Mucosa of descending colon (tissue), 3 donors: ENCODE results near the gene CTU2. TPM values are rescaled to one million over a fixed set of nuclear protein-coding genes. Genes with fewer than 3 reads are reported as not detected.

Source experiments
- ATAC-seq: fragments of 200-7000 bp; cut with Tn5 transposase; one replicate; pipeline ENCODE4 v1.9.1; 2020; ENCODE audit warnings: mild to moderate bottlenecking, moderate library complexity
- DNase-seq, 3 donors: peaks; one replicate each; pipeline ENCODE4 v3.0.0-alpha.2; 2020
- H3K36me3 ChIP-seq: fragments of 200-600 bp; one replicate; pipeline ENCODE4 v1.8.0; 2021; ENCODE audit warnings: low read depth, mild to moderate bottlenecking
- H3K4me1 ChIP-seq: fragments of 200-600 bp; one replicate; pipeline ENCODE4 v1.8.0; 2021; ENCODE audit warnings: low read depth, mild to moderate bottlenecking
- H3K4me3 ChIP-seq: fragments of 200-600 bp; one replicate; pipeline ENCODE4 v1.8.0; 2021; ENCODE audit warnings: mild to moderate bottlenecking
- H3K9me3 ChIP-seq: fragments of 200-600 bp; one replicate; pipeline ENCODE4 v1.8.0; 2021; ENCODE audit warnings: mild to moderate bottlenecking
- intact Hi-C, 2 donors: fragments of 100-400 bp; cut with DNase I in 1 of 2; cut with micrococcal nuclease in 1 of 2; formaldehyde crosslinking; loops; one replicate each; pipeline versions ENCODE4 v1.11.0 to v1.11.1; 2022; cut with DNase I, micrococcal nuclease
- total RNA-seq, 3 donors: library from RNA; stranded (reverse); fragmentation: NEBNext Ultra II Directional in 2 of 3; extraction: Animal tissue kit (Norgen Biotek cat#: 25700) in 2 of 3; gene quantifications; one replicate each; pipeline versions ENCODE4 v1.2.1 to v1.2.4, GENCODE V29; 2021 to 2023
- TF ChIP-seq, protein P1 (sequence below): fragments of 200-600 bp; IDR thresholded peaks from one replicate; pipeline ENCODE4 v1.8.0; 2022; ENCODE audit warnings: antibody characterized with exemption, mild to moderate bottlenecking
- donor health status: DM: no; HTN: no; CAD: no; lungs with moderate emphysema.
- donor health status: DM: no; HTN: no; CAD: no.
- donor health status: DM: no; HTN: yes; CAD: no.

CTU2 gene
- total RNA-seq, 3 donors from 2014 or later = 9.6 to 16.1 (median 13.6) TPM

DNA sequence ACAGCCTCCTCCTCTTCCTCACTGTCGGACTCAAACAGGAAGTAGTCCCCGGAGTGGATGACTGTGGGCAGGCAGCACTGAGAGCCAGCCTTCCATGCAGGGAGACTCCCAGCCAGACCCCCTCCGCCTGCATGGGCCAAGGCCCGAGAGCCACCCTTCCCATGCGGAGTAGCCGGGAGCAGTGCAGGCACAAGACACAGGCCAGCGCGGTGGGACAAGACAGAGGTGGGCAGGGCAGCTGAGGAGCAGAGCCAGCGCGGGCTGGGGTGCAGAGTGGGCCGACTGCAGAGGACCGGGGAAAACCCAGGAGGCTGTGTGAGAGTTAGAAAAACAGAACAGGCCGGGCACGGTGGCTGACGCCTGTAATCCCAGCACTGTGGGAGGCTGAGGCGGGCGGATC, 17.6 kb downstream of the CTU2 start:
- TF ChIP-seq, protein P1, sequence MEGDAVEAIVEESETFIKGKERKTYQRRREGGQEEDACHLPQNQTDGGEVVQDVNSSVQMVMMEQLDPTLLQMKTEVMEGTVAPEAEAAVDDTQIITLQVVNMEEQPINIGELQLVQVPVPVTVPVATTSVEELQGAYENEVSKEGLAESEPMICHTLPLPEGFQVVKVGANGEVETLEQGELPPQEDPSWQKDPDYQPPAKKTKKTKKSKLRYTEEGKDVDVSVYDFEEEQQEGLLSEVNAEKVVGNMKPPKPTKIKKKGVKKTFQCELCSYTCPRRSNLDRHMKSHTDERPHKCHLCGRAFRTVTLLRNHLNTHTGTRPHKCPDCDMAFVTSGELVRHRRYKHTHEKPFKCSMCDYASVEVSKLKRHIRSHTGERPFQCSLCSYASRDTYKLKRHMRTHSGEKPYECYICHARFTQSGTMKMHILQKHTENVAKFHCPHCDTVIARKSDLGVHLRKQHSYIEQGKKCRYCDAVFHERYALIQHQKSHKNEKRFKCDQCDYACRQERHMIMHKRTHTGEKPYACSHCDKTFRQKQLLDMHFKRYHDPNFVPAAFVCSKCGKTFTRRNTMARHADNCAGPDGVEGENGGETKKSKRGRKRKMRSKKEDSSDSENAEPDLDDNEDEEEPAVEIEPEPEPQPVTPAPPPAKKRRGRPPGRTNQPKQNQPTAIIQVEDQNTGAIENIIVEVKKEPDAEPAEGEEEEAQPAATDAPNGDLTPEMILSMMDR = no peak
- intact Hi-C loops = no loop called here
- Histone ChIP-seq H3K4me3 (no peak overlapping the region), H3K9me3 (no peaks in the 10 kb centered on the region), H3K36me3 (peaks cover 13% of the 10 kb centered on the region), H3K4me1 (no peaks in the 10 kb centered on the region)
- DNase-seq (no peak), ATAC-seq (no peak)

GRCh38 chr16:88724855-88725555, 18.7 kb downstream of the CTU2 start:
- TF ChIP-seq, protein P1 = no peak
- H3K36me3 ChIP-seq = peaks cover 13% of the 10 kb centered on the region
- ATAC-seq (no peak), DNase-seq (no peak)
- no peaks in the 10 kb centered on the region for H3K9me3 ChIP-seq
- H3K4me3 ChIP-seq = no peak overlapping the region
- no peaks in the 10 kb centered on the region for H3K4me1 ChIP-seq
- intact Hi-C loops = no loop called here

DNA sequence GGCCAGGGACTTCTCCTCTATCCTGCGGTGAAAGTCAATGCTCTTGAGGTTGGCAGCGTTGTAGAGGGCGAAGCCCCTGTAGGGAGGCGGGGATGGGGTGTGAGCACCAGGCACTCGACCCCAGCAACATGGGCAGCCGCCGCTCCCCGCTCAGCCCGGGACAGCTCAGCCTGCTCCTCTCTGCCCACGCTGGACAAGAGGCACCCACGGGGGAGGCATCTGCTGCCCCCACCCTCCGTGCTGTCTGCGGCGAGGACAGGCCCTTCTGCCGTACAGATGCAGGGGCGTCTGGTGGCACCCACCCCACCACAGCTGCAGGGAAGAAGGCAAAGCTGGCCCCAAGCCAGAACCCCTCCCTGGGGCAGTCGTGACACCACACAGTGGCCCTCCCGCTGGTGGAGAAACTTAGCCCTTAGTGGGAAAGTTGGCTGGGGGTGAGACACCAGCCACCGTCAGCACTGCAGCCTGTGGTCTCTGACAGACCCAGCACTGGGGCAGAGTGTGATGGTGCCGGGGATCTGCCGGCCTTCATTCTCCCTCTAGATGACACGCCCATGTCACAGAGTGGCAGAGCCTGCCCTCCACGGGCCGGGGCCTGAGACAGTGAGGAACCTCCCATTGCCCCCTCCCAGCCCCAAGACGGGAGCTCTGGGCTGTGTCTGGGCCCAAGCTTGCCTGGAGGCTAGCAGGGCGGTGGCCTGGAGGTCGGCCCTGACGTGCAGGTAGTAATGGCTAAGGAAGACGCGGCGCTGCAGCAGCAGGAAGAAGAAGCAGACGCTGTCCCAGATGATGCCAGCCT, 19.5 kb downstream of the CTU2 start:
- no peak for ATAC-seq
- TF ChIP-seq, protein P1 = no peak
- Histone ChIP-seq H3K9me3 (no peaks in the 10 kb centered on the region), H3K4me1 (no peaks in the 10 kb centered on the region), H3K4me3 (no peak overlapping the region), H3K36me3 (peaks cover 13% of the 10 kb centered on the region)
- intact Hi-C loops = no loop called here
- DNase-seq = no peak

DNA sequence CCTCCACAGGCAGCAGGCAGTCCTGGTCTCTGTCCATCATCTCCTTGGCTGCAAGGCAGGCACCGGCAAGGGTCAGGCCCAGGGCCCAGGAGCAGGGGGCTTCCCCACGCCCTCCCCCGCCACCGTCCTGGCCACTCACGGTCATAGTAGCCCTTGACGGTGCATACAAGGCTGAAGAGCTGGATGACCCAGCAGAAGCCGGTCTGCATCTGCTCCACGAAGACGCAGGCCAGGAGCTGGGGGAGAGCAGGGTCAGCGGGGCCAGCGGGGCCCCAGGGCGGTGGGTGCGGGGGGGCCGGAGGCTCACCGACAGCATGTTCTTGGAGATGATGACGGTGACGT, 20.1 kb downstream of the CTU2 start:
- H3K36me3 ChIP-seq = peaks cover 13% of the 10 kb centered on the region
- no peak for ATAC-seq
- TF ChIP-seq, protein P1 = no peak
- intact Hi-C loops = no loop called here
- DNase-seq = no peak
- H3K4me1 ChIP-seq = no peaks in the 10 kb centered on the region
- H3K4me3 ChIP-seq = no peak overlapping the region
- H3K9me3 ChIP-seq = no peaks in the 10 kb centered on the region

GRCh38 chr16:88726981-88727380, 20.7 kb downstream of the CTU2 start:
- no peak for DNase-seq
- Histone ChIP-seq H3K36me3 (peaks cover 13% of the 10 kb centered on the region), H3K4me1 (no peaks in the 10 kb centered on the region), H3K4me3 (no peak overlapping the region), H3K9me3 (no peaks in the 10 kb centered on the region)
- intact Hi-C loops = no loop called here
- ATAC-seq = no peak
- TF ChIP-seq, protein P1 = no peak
